HCT116 (cell line): ENCODE measurements around the gene SH2D1B. TPM values are rescaled to one million over a fixed set of nuclear protein-coding genes. Genes with fewer than 3 reads are reported as not detected.

ENCODE experiments used
- ATF3 ChIP-seq: IDR thresholded peaks from 2 replicates; pipeline ENCODE4 v1.6.1; 2012
- CBX3 ChIP-seq: IDR thresholded peaks from 2 replicates; pipeline ENCODE4 v1.6.1; 2012; ENCODE audit warnings: low read depth
- CTCF ChIP-seq, 3 experiments: fragments of 200-600 bp in 1 of 3; sonication (generic) in 1 of 3; IDR thresholded peaks in 2 of 3; conservative IDR thresholded peaks in 1 of 3; 2 replicates each; pipeline ENCODE4 v1.5.1; 2012 to 2017; ENCODE audit warnings: low read depth in 2 of 3, low read length in 2 of 3, antibody characterized with exemption in 1 of 3, borderline replicate concordance in 1 of 3, control low read depth in 1 of 3, mild to moderate bottlenecking in 1 of 3, mixed read lengths in 1 of 3, mixed run types in 1 of 3, moderate library complexity in 1 of 3; ENCODE audit not compliant: insufficient read depth in 1 of 3
- EGR1 ChIP-seq: IDR thresholded peaks from 2 replicates; pipeline ENCODE4 v1.6.1; 2012; ENCODE audit warnings: low read depth
- ELF1 ChIP-seq: IDR thresholded peaks from 2 replicates; pipeline ENCODE4 v1.6.1; 2012; ENCODE audit warnings: low read depth, borderline replicate concordance
- EZH2 ChIP-seq: fragments of 200-600 bp; sonication (generic); IDR thresholded peaks from 2 replicates; pipeline ENCODE4 v1.6.1; 2017; ENCODE audit warnings: antibody characterized with exemption, mixed run types
- EZH2phosphoT487 ChIP-seq: fragments of 200-600 bp; IDR thresholded peaks from 2 replicates; pipeline ENCODE4 v1.6.1; 2018; ENCODE audit warnings: antibody characterized with exemption, borderline replicate concordance
- FOSL1 ChIP-seq: IDR thresholded peaks from 2 replicates; pipeline ENCODE4 v1.6.1; 2012; ENCODE audit warnings: low read depth
- MAX ChIP-seq: IDR thresholded peaks from 2 replicates; pipeline ENCODE4 v1.6.1; 2012
- POLR2AphosphoS5 ChIP-seq: IDR thresholded peaks from 2 replicates; pipeline ENCODE4 v1.6.1; 2011; ENCODE audit warnings: mild to moderate bottlenecking, low read depth, low read length, moderate library complexity
- SIN3A ChIP-seq: IDR thresholded peaks from 2 replicates; pipeline ENCODE4 v1.6.1; 2012; ENCODE audit warnings: low read depth
- SRF ChIP-seq: IDR thresholded peaks from 2 replicates; pipeline ENCODE4 v1.6.1; 2012; ENCODE audit warnings: low read depth
- ZFX ChIP-seq: fragments of 450-650 bp; IDR thresholded peaks from 2 replicates; pipeline ENCODE4 v1.6.1; 2017
- ZNF274 ChIP-seq: fragments of 200-500 bp; sonication (Bioruptor generic); IDR thresholded peaks from 2 replicates; pipeline ENCODE4 v1.6.1; 2014; ENCODE audit warnings: mild to moderate bottlenecking, low read depth, low read length, inconsistent platforms
- total RNA-seq: library from RNA; stranded (reverse); gene quantifications from one replicate; pipeline ENCODE4 v1.2.1, GENCODE V29; 2021; ENCODE audit not compliant: unreplicated experiment

SH2D1B gene
- total RNA-seq, 1 experiment from 2014 or later: 0.12 TPM

GRCh38 chr1:162391790-162392563, 20.0 kb downstream of the SH2D1B start (continued):
- TF ChIP-seq SRF: no peak
- no peak for TF ChIP-seq ZNF274
- no peak for TF ChIP-seq MAX
- TF ChIP-seq EZH2phosphoT487: no peak
- TF ChIP-seq POLR2AphosphoS5: no peak
- TF ChIP-seq SIN3A: no peak
- TF ChIP-seq ATF3: no peak
- 0 out of 2 replicates have a peak, but pooled peaks have one; percentile 46 for TF ChIP-seq CBX3
- TF ChIP-seq EGR1: no peak
- TF ChIP-seq EZH2: no peak
- TF ChIP-seq ELF1: no peak
- TF ChIP-seq FOSL1: no peak
- peak; percentile 76 to 86 (median 82) for TF ChIP-seq CTCF (IDR thresholded peaks at IDR 0.05 in 2 of 3, conservative IDR thresholded peaks at IDR 0.05 in 1 of 3; ENCODE audit: borderline replicate concordance in 1 of 3, insufficient read depth in 1 of 3, low read depth in 2 of 3, low read length in 2 of 3)
- no peak for TF ChIP-seq ZFX
- TF ChIP-seq, all 23 proteins: peak for 4
